Tibial nerve (tissue), 4 donors: ENCODE results near the gene NID2. TPM values are rescaled to one million over a fixed set of nuclear protein-coding genes. Genes with fewer than 3 reads are reported as not detected.

Experiments
- DNase-seq, 2 donors: peaks; one replicate each; pipeline ENCODE4 v3.0.0-alpha.2; 2019; ENCODE audit warnings: low spot score in 2 of 2
- H3K27ac ChIP-seq, 4 donors: fragments of 200-600 bp; sonication (generic) in 3 of 4; one replicate each; pipeline ENCODE4 v1.5.1; 2017 to 2019; ENCODE audit warnings: mild to moderate bottlenecking in 1 of 4
- H3K27me3 ChIP-seq, 2 donors: fragments of 200-600 bp; sonication (generic) in 1 of 2; one replicate each; pipeline versions ENCODE4 v1.5.1 to v1.6.0; 2017 to 2019
- H3K36me3 ChIP-seq, 3 donors: fragments of 200-600 bp; sonication (generic); one replicate each; pipeline ENCODE4 v1.5.1; 2018 to 2019
- H3K4me1 ChIP-seq, 4 donors: fragments of 200-600 bp; sonication (generic) in 3 of 4; one replicate each; pipeline ENCODE4 v1.5.1; 2017 to 2019
- H3K4me3 ChIP-seq, 4 donors: fragments of 200-600 bp; sonication (generic) in 3 of 4; one replicate each; pipeline ENCODE4 v1.5.1; 2017 to 2019; ENCODE audit warnings: mild to moderate bottlenecking in 1 of 4, moderate library complexity in 1 of 4
- H3K9me3 ChIP-seq, 4 donors: fragments of 200-600 bp; sonication (generic) in 3 of 4; one replicate each; pipeline ENCODE4 v1.5.1; 2017 to 2019
- EP300 ChIP-seq, 2 donors: sonication (generic); formaldehyde crosslinking; IDR thresholded peaks; one replicate each; pipeline ENCODE4 v1.6.1; 2017; ENCODE audit warnings: antibody characterized with exemption in 2 of 2, mild to moderate bottlenecking in 1 of 2
- POLR2A ChIP-seq, 2 donors: fragments of 450-650 bp; IDR thresholded peaks; one replicate each; pipeline ENCODE4 v1.6.1; 2017; ENCODE audit warnings: antibody characterized with exemption in 2 of 2, mild to moderate bottlenecking in 2 of 2, moderate library complexity in 2 of 2
- WGBS, 2 donors: methylation state at CpG; one replicate each; pipeline ENCODE4 v1.1.5; 2018; 5-methylcytosine and 5-hydroxymethylcytosine counted together
- total RNA-seq, 4 donors: library from RNA; depleted of rRNA; stranded (reverse); fragments of >200 nt; gene quantifications; one replicate each; pipeline ENCODE4 v1.1.0, GENCODE V29; 2016
- TF ChIP-seq, protein P1 (sequence below), 5 experiments: fragments of 200-600 bp in 3 of 5; fragments of 450-650 bp in 2 of 5; sonication (generic) in 3 of 5; IDR thresholded peaks; one replicate each; pipeline ENCODE4 v1.5.1; 2016 to 2019; ENCODE audit warnings: antibody characterized with exemption in 5 of 5, mild to moderate bottlenecking in 3 of 5, moderate library complexity in 2 of 5

NID2 gene
- total RNA-seq, 4 donors from 2014 or later: 61.4 to 90.0 (median 79.4) TPM

DNA sequence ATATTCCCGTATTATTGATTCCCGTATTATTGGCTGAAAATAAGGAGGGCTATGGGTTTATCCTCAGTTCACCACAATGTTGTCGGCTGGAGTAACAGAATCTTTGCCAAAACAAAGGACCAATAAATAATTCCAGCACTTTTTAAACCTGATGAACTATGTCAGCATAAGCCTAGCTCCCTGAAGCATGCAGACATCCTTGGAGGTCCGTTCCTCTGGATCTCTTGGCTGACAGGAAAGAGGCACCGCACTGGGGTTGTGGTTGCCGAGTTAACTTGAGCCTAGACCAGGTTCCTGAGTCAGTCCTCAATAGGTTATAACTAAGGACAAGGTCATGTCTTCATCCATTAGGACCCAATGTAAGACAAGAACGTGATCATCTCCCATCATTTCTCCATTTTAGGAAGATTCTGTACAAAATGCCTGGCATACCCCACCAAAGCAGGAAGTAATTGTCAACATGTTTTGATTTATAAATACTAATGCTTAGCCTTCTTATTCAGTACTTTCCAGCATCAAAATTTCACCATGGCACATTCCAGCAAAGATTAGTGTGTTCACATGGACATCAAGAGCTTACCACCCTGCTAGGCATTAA is 36.6 kb downstream of the NID2 start:
- H3K9me3 ChIP-seq: no peaks in the 10 kb centered on the region
- TF ChIP-seq EP300 (IDR thresholded peaks at IDR 0.05) (no peak), POLR2A (IDR thresholded peaks at IDR 0.05) (no peak)
- TF ChIP-seq, protein P1, sequence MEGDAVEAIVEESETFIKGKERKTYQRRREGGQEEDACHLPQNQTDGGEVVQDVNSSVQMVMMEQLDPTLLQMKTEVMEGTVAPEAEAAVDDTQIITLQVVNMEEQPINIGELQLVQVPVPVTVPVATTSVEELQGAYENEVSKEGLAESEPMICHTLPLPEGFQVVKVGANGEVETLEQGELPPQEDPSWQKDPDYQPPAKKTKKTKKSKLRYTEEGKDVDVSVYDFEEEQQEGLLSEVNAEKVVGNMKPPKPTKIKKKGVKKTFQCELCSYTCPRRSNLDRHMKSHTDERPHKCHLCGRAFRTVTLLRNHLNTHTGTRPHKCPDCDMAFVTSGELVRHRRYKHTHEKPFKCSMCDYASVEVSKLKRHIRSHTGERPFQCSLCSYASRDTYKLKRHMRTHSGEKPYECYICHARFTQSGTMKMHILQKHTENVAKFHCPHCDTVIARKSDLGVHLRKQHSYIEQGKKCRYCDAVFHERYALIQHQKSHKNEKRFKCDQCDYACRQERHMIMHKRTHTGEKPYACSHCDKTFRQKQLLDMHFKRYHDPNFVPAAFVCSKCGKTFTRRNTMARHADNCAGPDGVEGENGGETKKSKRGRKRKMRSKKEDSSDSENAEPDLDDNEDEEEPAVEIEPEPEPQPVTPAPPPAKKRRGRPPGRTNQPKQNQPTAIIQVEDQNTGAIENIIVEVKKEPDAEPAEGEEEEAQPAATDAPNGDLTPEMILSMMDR (IDR thresholded peaks at IDR 0.05): no peak
- DNase-seq: no peak

DNA sequence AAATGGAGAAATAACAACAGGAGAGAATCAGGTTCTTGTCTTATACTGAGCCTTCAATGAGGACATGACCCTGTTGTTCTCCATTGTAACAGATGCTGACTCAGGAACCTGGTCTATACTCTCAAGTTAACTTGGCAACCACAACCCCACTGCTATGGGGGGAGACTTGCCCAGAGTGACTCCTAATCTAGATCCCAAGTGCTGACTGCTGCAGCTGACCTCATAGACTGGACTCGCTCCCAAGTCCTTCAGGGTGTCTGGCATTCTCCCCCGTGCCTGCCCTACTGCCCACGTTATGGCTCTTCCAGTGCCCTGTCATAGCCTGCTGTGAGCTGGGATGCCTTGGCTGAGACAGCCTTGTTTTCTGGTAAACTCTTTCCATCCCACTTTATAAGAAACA is 37.1 kb downstream of the NID2 start:
- TF ChIP-seq, protein P1 (IDR thresholded peaks at IDR 0.05): no peak
- no peak for TF ChIP-seq EP300 (IDR thresholded peaks at IDR 0.05)
- no peak for TF ChIP-seq POLR2A (IDR thresholded peaks at IDR 0.05)
- no peaks in the 10 kb centered on the region for H3K9me3 ChIP-seq
- H3K27me3 ChIP-seq: no peaks in the 10 kb centered on the region
- DNase-seq: no peak
- H3K4me3 ChIP-seq: no peak overlapping the region
- peaks cover 0 to 39% (median 2%) of the 10 kb centered on the region in 3 donors for H3K36me3 ChIP-seq
- peak overlapping the region in 2 of 4 donors; percentile 66 to 79 for H3K27ac ChIP-seq
- 19 to 20% methylated on average over 3 of the region's 3 CpGs for WGBS, 2 donors
- H3K4me1 ChIP-seq: peaks cover 0 to 36% (median 16%) of the 10 kb centered on the region in 4 donors

More for the DNA sequence above, 36.6 kb downstream of the NID2 start:
- peaks cover 0 to 37% (median 0%) of the 10 kb centered on the region in 3 donors for H3K36me3 ChIP-seq
- peaks cover 0 to 31% (median 14%) of the 10 kb centered on the region in 4 donors for H3K4me1 ChIP-seq
- peak overlapping the region in 2 of 4 donors; percentile 66 to 79 for H3K27ac ChIP-seq
- H3K27me3 ChIP-seq: no peaks in the 10 kb centered on the region
- WGBS, 2 donors: 53 to 56% methylated on average over 7 of the region's 7 CpGs
- no peak overlapping the region for H3K4me3 ChIP-seq

DNA sequence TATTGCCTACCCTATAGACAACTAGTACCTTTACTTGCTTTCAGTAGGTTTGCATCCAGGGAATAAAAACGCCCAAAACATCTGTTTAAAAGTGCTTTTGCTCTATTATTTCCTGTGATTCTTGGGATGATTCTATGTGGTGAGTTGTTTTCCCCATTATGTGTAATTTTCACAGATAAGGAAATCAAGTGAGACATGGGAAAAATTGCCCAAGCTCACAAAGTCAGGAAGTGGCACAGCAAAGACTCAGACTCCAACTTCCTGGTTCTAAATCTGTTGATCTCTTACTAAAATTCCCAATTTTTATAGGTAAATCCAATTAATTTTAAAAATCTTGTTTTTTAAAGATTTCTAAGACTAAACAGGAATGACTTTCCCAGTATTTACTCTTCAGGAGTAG is 39.0 kb downstream of the NID2 start:
- WGBS, 2 donors: 67 to 74% methylated on average over 1 of the region's 1 CpG
- Histone ChIP-seq H3K4me1 (peaks cover 0 to 54% (median 18%) of the 10 kb centered on the region in 4 donors), H3K4me3 (no peak overlapping the region), H3K9me3 (no peaks in the 10 kb centered on the region), H3K27ac (peak overlapping the region in 1 of 4 donors; percentile 29), H3K27me3 (no peaks in the 10 kb centered on the region), H3K36me3 (peaks cover 0 to 41% (median 2%) of the 10 kb centered on the region in 3 donors)
- DNase-seq: no peak
- no peak for TF ChIP-seq EP300 (IDR thresholded peaks at IDR 0.05)
- TF ChIP-seq, protein P1 (IDR thresholded peaks at IDR 0.05): no peak
- no peak for TF ChIP-seq POLR2A (IDR thresholded peaks at IDR 0.05)

DNA sequence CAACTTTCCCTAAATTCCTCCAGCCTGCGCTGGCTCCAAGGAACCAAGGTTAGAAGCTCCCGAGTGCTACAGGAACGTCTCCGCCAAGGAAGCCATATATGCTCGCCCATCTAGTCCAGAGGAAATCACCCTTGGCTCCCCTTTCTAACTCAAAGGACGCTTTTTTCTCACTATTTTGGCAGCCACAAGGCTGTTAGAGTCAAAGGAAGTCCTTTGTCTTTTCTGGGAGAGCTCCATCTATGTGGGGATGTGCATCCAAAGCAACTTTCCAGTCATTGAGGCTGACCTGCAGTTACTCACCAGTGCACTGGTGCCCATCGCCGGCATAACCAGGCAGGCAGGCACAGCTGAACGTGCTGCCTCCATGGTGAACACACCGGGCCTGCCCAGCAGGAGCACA is 42.0 kb downstream of the NID2 start:
- H3K27me3 ChIP-seq: no peaks in the 10 kb centered on the region
- DNase-seq: no peak
- H3K36me3 ChIP-seq: peaks cover 0 to 53% (median 2%) of the 10 kb centered on the region in 3 donors
- H3K4me3 ChIP-seq: no peak overlapping the region
- H3K27ac ChIP-seq: peak overlapping the region in 1 of 4 donors; percentile 52
- H3K9me3 ChIP-seq: no peaks in the 10 kb centered on the region
- WGBS, 2 donors: 48 to 53% methylated on average over 8 to 10 of the region's 10 CpGs
- H3K4me1 ChIP-seq: peaks cover 0 to 56% (median 11%) of the 10 kb centered on the region in 4 donors
- TF ChIP-seq, protein P1 (IDR thresholded peaks at IDR 0.05): no peak
- TF ChIP-seq EP300 (IDR thresholded peaks at IDR 0.05) (no peak), POLR2A (IDR thresholded peaks at IDR 0.05) (no peak)

DNA sequence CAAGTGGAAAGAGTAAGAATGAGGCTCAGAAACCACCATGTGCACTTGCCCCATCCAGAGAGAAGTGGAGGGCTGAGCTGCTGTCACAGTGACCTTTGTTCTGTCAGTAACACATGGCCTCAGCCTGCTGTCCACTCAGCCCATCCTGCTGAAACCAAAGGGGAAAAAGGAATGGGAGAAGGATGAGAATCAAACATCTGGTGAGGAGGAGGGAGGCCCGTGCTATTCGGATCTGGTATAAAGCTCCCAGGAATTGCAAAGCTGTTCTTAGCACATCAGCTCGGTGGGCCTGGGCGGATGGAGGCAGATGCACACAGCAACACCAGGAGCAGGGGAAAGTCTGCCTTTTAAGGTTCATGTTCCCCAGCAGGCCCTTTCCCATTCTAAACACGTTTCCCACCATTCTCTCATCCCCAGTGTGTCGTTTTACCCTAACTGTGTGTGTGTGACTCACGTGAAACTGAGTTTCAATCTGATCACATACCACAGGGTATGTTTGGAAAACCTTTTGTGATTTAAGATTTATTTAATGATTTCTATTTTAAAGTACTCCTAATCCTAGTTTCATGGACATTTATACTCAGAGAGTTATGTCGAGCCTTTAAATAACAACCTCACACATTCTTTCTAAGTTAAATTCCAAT is 42.7 kb downstream of the NID2 start:
- peaks cover 0 to 53% (median 2%) of the 10 kb centered on the region in 3 donors for H3K36me3 ChIP-seq
- no peaks in the 10 kb centered on the region for H3K9me3 ChIP-seq
- no peak overlapping the region for H3K4me3 ChIP-seq
- no peak for TF ChIP-seq POLR2A (IDR thresholded peaks at IDR 0.05)
- TF ChIP-seq, protein P1 (IDR thresholded peaks at IDR 0.05): no peak
- no peak for TF ChIP-seq EP300 (IDR thresholded peaks at IDR 0.05)
- H3K27me3 ChIP-seq: no peaks in the 10 kb centered on the region
- peaks cover 0 to 57% (median 7%) of the 10 kb centered on the region in 4 donors for H3K4me1 ChIP-seq
- 71 to 72% methylated on average over 8 of the region's 8 CpGs for WGBS, 2 donors
- no peak for DNase-seq
- peak overlapping the region in 2 of 4 donors; percentile 21 to 51 for H3K27ac ChIP-seq
